ENCODE results near the gene FZR1.
"Not testable (repeated sequence)": the region's sequence is repeated elsewhere in the genome, so short reads cannot be mapped to it uniquely, and the experiment has no call there.

FZR1 gene

DNA sequence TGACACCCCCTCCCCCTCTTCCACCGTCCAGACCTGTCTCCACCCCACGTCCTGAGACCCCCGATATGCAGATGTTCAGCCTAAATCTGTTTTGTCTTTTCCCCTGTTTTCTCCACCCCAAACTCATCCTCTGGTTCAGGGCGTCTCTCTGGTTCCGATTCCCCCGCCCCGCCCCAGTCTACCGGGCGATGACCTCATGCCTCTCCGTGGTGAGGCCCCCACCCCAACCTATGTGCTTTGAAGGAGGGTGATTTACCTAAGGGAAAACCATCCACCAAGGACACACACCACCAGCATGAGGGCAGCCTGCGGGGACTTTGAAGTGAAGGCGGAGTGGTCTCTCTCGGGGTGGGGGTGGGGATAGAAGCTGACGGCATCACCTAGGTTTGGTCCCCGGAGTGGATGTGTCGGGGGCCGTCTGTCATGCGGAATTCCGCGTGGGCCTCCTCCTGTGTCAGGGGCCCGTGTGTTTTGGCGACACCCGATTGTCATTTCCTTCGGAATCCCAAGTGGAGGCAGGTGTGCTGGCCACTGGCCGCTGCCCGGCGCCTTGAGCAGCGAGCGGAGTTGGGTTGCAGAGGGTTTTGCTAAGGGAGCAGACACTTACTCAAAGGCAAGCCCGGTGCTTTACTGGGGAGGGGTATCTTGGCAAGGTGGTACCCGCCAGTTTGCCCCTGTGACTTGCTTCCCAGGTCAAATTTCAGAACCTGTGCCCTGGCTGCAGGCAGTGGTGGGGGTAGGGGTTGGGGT lies 1.4 kb downstream of the FZR1 start:
- Histone ChIP-seq H3K4me1 (ENCODE audit: control insufficient read depth in 1 of 2, insufficient read depth in 2 of 2, low read length in 2 of 2) (peaks cover 8 to 20% of the 10 kb centered on the region in 2 donors), H3K9ac (ENCODE audit: low read depth in 1 of 2, low read length in 2 of 2) (peak overlapping the region; percentile 61 to 84), H3K27me3 (ENCODE audit: control insufficient read depth in 1 of 2, insufficient read depth in 2 of 2, low read length in 2 of 2) (no peaks in the 10 kb centered on the region), H3K36me3 (ENCODE audit: control insufficient read depth in 1 of 2, insufficient read depth in 2 of 2, low read length in 2 of 2) (peaks cover 8 to 30% of the 10 kb centered on the region in 2 donors), H3K9me3 (ENCODE audit: control insufficient read depth in 1 of 2, low read length in 2 of 2) (no peaks in the 10 kb centered on the region), H3K4me3 (ENCODE audit: low read depth in 1 of 2, low read length in 2 of 2) (peak overlapping the region; percentile 86 to 88), H3K27ac (ENCODE audit: low read depth, low read length) (peak overlapping the region; percentile 47)

DNA sequence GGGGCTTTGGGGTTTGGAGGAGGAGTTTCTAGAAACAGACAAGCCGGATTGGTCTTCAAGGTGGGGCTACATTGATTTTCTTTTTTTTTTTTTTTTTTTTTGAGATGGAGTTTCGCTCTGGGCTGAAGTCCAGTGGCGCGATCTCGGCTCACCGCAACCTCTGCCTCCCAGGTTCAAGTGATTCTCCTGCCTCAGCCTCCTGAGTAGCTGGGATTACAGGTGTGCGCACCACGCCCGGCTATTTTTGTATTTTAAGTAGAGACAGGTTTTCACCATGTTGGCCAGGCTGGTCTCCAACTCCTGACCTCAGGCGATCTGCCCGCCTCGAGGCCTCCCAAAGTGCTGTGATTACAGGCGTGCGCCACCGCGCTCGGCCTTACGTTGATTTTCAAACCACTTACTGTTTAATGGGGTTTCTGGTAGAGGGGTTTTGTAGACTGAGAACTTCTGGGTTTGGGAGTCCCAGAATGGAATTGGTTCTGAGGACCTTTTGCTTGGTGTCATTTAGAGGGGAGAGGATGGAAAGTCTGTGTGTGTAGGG lies 2.1 kb downstream of the FZR1 start:
- H3K4me3 ChIP-seq (ENCODE audit: low read depth in 1 of 2, low read length in 2 of 2); H3K27me3 ChIP-seq (ENCODE audit: control insufficient read depth in 1 of 2, insufficient read depth in 2 of 2, low read length in 2 of 2); H3K9me3 ChIP-seq (ENCODE audit: control insufficient read depth in 1 of 2, low read length in 2 of 2); H3K27ac ChIP-seq (ENCODE audit: low read depth, low read length): not testable (repeated sequence)
- H3K36me3 ChIP-seq (ENCODE audit: control insufficient read depth in 1 of 2, insufficient read depth in 2 of 2, low read length in 2 of 2): peaks cover 8 to 30% of the 10 kb centered on the region in 2 donors
- H3K4me1 ChIP-seq (ENCODE audit: control insufficient read depth in 1 of 2, insufficient read depth in 2 of 2, low read length in 2 of 2): peaks cover 12 to 21% of the 10 kb centered on the region in 2 donors
- peak overlapping the region in 1 of 2 donors; percentile 43 for H3K9ac ChIP-seq (ENCODE audit: low read depth in 1 of 2, low read length in 2 of 2)

DNA sequence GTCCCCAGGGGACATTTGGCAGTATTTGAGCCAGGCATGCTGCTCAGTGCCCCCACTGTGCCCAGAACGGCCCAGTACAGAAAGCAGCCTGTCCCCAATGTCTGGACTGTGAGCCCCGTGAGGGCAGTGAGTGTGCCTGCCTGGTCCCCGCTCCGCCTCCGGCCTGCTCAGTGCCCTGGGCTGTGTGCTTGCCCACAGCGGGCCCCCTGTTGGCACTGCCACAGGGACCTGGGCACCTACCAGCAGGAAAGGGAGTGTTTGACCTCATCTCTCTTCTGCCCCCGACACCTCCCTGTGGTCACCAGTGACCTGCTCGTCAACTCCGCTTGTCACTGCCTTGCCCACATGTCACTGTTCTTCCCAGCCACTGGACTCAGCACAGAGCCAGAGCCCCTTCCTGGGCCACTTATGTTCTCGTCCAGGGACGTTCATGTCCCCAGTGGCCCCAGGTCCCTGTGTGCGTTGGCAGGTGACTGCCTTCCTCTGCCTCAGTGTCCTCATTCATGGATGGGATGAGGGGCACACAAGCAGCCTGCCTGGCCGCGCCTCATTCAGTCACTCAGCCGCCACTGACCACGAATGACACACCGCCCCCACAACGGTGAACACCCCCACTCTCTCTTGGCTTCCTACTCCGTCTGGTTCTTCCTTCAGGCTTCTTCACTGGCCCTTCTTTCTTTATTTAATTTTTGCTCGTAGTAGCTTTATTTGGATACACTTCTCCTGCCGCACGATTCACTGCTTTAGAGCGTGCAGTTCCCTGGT lies 2.8 kb downstream of the FZR1 start:
- no peaks in the 10 kb centered on the region for H3K27me3 ChIP-seq (ENCODE audit: control insufficient read depth in 1 of 2, insufficient read depth in 2 of 2, low read length in 2 of 2)
- no peak overlapping the region for H3K27ac ChIP-seq (ENCODE audit: low read depth, low read length)
- no peak overlapping the region for H3K4me3 ChIP-seq (ENCODE audit: low read depth in 1 of 2, low read length in 2 of 2)
- peak overlapping the region in 1 of 2 donors; percentile 43 for H3K9ac ChIP-seq (ENCODE audit: low read depth in 1 of 2, low read length in 2 of 2)
- peaks cover 8 to 31% of the 10 kb centered on the region in 2 donors for H3K36me3 ChIP-seq (ENCODE audit: control insufficient read depth in 1 of 2, insufficient read depth in 2 of 2, low read length in 2 of 2)
- no peaks in the 10 kb centered on the region for H3K9me3 ChIP-seq (ENCODE audit: control insufficient read depth in 1 of 2, low read length in 2 of 2)
- H3K4me1 ChIP-seq (ENCODE audit: control insufficient read depth in 1 of 2, insufficient read depth in 2 of 2, low read length in 2 of 2): peaks cover 14 to 24% of the 10 kb centered on the region in 2 donors

DNA sequence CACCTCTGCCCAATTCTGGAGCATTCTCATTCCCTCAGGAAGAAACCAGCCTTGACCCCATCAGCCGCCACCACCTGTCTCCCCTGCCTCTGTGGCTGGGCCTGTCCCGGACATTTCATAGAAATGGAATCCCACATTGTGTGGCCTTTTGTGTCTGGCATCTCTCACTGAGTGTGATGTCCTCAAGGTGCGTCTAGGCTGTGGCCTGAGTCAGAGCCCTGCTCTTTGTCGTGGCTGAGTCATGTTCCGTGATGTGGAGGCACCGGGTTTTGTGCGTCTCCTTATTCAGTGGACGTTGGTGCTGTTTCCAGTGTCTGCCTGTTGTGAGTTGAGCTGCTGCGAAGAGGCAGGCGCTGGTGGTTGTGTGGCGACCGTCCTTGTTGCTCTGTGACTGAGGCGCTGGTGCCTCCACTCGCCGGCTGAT lies 3.5 kb downstream of the FZR1 start:
- H3K36me3 ChIP-seq (ENCODE audit: control insufficient read depth in 1 of 2, insufficient read depth in 2 of 2, low read length in 2 of 2): peaks cover 8 to 33% of the 10 kb centered on the region in 2 donors
- H3K9ac ChIP-seq (ENCODE audit: low read depth in 1 of 2, low read length in 2 of 2): no peak overlapping the region

DNA sequence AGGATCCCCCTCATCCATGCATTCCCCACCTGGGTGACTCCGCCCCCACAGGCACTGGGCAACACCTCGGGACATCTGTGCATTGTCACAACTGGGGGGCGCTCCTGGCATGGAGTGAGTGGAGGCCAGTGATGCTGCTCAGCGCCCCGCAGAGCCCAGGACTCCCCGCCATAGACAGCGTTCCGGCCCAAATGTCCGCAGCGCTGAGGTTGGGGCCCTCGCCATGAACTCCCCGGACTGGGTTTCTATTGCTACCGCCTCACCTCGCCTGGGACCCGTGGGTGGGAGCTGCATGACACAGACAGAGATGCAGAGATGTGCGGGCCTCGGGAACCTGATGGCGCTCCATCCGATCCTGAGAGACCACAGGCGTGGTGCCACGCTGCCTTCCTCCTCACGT lies 4.6 kb downstream of the FZR1 start:
- Histone ChIP-seq H3K9me3 (ENCODE audit: control insufficient read depth in 1 of 2, low read length in 2 of 2) (no peaks in the 10 kb centered on the region), H3K27me3 (ENCODE audit: control insufficient read depth in 1 of 2, insufficient read depth in 2 of 2, low read length in 2 of 2) (no peaks in the 10 kb centered on the region), H3K36me3 (ENCODE audit: control insufficient read depth in 1 of 2, insufficient read depth in 2 of 2, low read length in 2 of 2) (peaks cover 8 to 33% of the 10 kb centered on the region in 2 donors), H3K27ac (ENCODE audit: low read depth, low read length) (no peak overlapping the region), H3K4me1 (ENCODE audit: control insufficient read depth in 1 of 2, insufficient read depth in 2 of 2, low read length in 2 of 2) (peaks cover 14 to 15% of the 10 kb centered on the region in 2 donors), H3K9ac (ENCODE audit: low read depth in 1 of 2, low read length in 2 of 2) (no peak overlapping the region), H3K4me3 (ENCODE audit: low read depth in 1 of 2, low read length in 2 of 2) (no peak overlapping the region)

More for the DNA sequence above, 3.5 kb downstream of the FZR1 start:
- H3K4me3 ChIP-seq (ENCODE audit: low read depth in 1 of 2, low read length in 2 of 2): no peak overlapping the region
- H3K27me3 ChIP-seq (ENCODE audit: control insufficient read depth in 1 of 2, insufficient read depth in 2 of 2, low read length in 2 of 2): no peaks in the 10 kb centered on the region
- H3K9me3 ChIP-seq (ENCODE audit: control insufficient read depth in 1 of 2, low read length in 2 of 2): no peaks in the 10 kb centered on the region
- H3K4me1 ChIP-seq (ENCODE audit: control insufficient read depth in 1 of 2, insufficient read depth in 2 of 2, low read length in 2 of 2): peaks cover 14 to 24% of the 10 kb centered on the region in 2 donors
- H3K27ac ChIP-seq (ENCODE audit: low read depth, low read length): no peak overlapping the region

DNA sequence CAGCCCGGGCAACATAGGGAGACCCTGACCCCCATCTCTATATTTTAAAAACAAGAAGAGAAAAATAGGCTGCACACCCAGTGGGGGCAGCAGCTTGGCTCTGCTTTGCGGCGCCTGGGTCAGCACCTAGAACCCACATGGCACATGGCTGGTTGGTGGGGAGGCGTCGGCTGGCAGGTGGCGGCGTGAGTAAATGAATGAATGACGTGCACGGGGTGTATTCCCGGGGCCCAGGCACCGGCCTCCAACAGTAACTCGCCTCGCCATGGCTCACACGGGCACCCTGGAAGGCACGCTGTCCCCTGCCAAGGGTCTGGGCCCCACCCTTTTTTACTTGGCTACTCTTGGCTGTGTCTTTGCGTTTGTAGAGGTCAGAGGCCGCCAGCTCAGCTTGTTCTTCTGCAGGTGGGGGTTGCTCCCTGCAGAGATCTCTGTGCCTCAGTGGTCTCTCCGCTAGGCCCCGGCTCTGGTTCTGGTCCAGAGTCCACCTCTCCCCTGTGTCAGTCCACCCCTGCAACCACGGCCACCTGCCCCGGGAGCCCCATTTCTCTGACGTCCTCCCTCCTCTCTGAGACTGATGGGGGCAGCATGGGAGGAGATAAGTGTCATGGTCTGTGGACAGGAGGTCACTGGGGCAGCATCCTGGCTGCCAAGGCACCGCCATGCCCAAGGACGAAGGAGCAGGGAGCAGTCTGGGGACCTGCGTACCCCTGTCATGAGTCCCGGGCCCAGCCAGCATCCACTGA lies 5.6 kb downstream of the FZR1 start:
- Histone ChIP-seq H3K4me3 (ENCODE audit: low read depth in 1 of 2, low read length in 2 of 2) (no peak overlapping the region), H3K4me1 (ENCODE audit: control insufficient read depth in 1 of 2, insufficient read depth in 2 of 2, low read length in 2 of 2) (peaks cover 18% of the 10 kb centered on the region in 2 donors), H3K9me3 (ENCODE audit: control insufficient read depth in 1 of 2, low read length in 2 of 2) (no peaks in the 10 kb centered on the region), H3K9ac (ENCODE audit: low read depth in 1 of 2, low read length in 2 of 2) (no peak overlapping the region), H3K27me3 (ENCODE audit: control insufficient read depth in 1 of 2, insufficient read depth in 2 of 2, low read length in 2 of 2) (no peaks in the 10 kb centered on the region), H3K27ac (ENCODE audit: low read depth, low read length) (no peak overlapping the region), H3K36me3 (ENCODE audit: control insufficient read depth in 1 of 2, insufficient read depth in 2 of 2, low read length in 2 of 2) (peaks cover 8 to 33% of the 10 kb centered on the region in 2 donors)

DNA sequence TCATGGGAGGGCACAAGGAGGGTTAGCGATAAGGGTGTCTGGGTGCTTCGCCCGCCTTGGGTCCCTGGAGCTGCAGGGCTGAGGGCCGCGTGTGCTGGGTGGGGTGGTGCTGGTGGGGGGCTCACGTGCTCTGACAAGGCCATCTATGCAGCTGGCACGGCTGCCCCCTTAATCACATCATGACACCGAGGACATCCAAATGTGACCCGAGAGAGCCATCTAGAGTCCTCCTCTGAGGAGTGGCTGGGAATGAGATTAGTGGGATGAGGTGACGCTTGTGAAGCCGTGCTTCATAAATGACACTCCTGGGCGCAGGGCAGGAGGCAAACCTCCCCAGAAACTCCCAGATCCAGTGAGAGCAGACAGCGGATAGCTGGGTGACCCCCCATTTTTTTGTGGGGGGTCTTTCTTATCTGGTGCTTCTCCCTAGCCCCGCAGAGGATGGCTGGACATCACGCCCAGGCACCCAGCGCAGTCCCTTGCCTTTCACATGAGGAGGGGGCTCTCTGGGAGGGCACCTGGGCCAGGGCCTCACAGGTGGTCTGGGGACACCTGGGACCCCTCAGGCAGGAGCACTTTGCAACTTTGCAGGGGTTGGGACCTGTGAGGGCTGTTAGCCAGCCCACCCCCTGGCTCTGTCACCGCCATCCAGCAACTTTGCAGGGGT lies 6.6 kb downstream of the FZR1 start:
- Histone ChIP-seq H3K4me1 (ENCODE audit: control insufficient read depth in 1 of 2, insufficient read depth in 2 of 2, low read length in 2 of 2) (peaks cover 14 to 15% of the 10 kb centered on the region in 2 donors), H3K9ac (ENCODE audit: low read depth in 1 of 2, low read length in 2 of 2) (no peak overlapping the region), H3K4me3 (ENCODE audit: low read depth in 1 of 2, low read length in 2 of 2) (no peak overlapping the region), H3K9me3 (ENCODE audit: control insufficient read depth in 1 of 2, low read length in 2 of 2) (no peaks in the 10 kb centered on the region), H3K27me3 (ENCODE audit: control insufficient read depth in 1 of 2, insufficient read depth in 2 of 2, low read length in 2 of 2) (no peaks in the 10 kb centered on the region), H3K36me3 (ENCODE audit: control insufficient read depth in 1 of 2, insufficient read depth in 2 of 2, low read length in 2 of 2) (peaks cover 8 to 33% of the 10 kb centered on the region in 2 donors), H3K27ac (ENCODE audit: low read depth, low read length) (no peak overlapping the region)

DNA sequence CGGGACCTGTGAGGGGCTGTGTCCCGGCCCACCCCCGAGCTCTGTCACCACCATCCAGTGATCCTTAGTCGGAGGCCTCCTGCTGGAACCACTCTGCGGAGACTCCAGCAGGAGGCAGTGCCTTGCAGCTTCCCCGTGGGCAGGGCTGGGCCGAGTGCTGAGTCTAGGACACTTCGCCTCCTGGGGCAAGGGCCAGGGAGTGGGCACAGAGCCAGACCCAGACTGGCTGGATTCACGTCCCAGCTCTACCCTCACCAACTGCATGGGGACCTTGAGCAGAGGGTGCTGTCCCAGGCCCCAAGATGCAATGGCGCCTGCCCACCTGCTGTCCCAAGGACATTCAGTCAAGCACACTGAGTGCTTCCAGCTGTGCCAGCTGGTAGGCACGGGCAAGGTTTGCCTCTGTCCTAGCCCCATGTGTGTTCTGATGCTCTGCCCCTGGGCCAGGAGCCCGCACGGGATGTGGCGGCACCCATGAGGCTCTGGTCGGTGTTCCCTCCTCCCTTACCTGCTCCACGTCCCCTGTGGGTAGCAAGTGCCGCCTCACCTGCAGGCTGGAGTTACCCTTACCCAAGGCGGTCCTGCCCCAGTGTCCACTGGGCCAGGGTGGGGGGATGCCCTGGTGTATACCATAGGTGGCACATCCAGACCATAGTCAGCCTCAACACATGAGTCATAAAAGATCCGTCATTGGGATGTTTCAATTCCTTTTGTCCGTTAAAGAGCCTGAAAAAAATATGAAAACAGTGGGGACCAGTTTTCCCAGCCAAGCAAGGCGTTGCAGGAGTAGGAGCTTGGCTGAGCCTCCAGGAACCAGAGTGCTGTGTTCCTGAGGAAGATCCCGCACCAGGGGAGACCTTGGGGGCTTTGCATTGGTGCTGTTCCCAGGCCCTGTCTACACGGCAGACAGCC lies 7.4 kb downstream of the FZR1 start:
- Histone ChIP-seq H3K27me3 (ENCODE audit: control insufficient read depth in 1 of 2, insufficient read depth in 2 of 2, low read length in 2 of 2) (no peaks in the 10 kb centered on the region), H3K9me3 (ENCODE audit: control insufficient read depth in 1 of 2, low read length in 2 of 2) (no peaks in the 10 kb centered on the region), H3K9ac (ENCODE audit: low read depth in 1 of 2, low read length in 2 of 2) (no peak overlapping the region), H3K36me3 (ENCODE audit: control insufficient read depth in 1 of 2, insufficient read depth in 2 of 2, low read length in 2 of 2) (peaks cover 8 to 33% of the 10 kb centered on the region in 2 donors), H3K4me3 (ENCODE audit: low read depth in 1 of 2, low read length in 2 of 2) (no peak overlapping the region), H3K4me1 (ENCODE audit: control insufficient read depth in 1 of 2, insufficient read depth in 2 of 2, low read length in 2 of 2) (peaks cover 12 to 14% of the 10 kb centered on the region in 2 donors), H3K27ac (ENCODE audit: low read depth, low read length) (no peak overlapping the region)

DNA sequence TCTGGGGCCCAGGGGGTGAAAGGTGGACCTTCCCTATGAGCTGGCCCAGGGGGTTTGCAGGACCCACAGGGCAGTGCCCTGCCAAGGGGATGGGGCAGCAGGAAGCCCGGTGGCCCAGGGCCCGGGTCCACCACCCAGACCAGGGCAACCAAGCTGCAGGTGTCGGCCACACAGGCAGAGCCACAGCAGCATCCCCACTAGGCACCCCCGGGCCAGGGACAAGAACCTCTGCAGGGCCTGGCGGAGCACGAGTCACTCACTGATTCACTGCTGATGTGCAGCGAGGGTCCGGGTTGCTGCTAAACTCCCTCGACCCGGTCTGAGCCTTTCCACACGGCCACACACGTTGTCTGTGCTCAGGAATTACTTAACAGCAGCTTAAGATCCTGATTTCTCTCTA lies 8.8 kb downstream of the FZR1 start:
- Histone ChIP-seq H3K36me3 (ENCODE audit: control insufficient read depth in 1 of 2, insufficient read depth in 2 of 2, low read length in 2 of 2) (peaks cover 7 to 33% of the 10 kb centered on the region in 2 donors), H3K4me1 (ENCODE audit: control insufficient read depth in 1 of 2, insufficient read depth in 2 of 2, low read length in 2 of 2) (peaks cover 17 to 18% of the 10 kb centered on the region in 2 donors), H3K4me3 (ENCODE audit: low read depth in 1 of 2, low read length in 2 of 2) (no peak overlapping the region), H3K27ac (ENCODE audit: low read depth, low read length) (no peak overlapping the region), H3K9me3 (ENCODE audit: control insufficient read depth in 1 of 2, low read length in 2 of 2) (no peaks in the 10 kb centered on the region), H3K9ac (ENCODE audit: low read depth in 1 of 2, low read length in 2 of 2) (no peak overlapping the region), H3K27me3 (ENCODE audit: control insufficient read depth in 1 of 2, insufficient read depth in 2 of 2, low read length in 2 of 2) (no peaks in the 10 kb centered on the region)
